Breast epithelium (tissue), 4 donors: ENCODE data around the gene FMNL3. TPM values are rescaled to one million over a fixed set of nuclear protein-coding genes. Genes with fewer than 3 reads are reported as not detected.

Experiments
- DNase-seq, 2 donors: peaks; one replicate each; pipeline ENCODE4 v3.0.0-alpha.2; 2019; ENCODE audit warnings: low spot score in 2 of 2
- H3K27ac ChIP-seq, 2 donors: fragments of 200-600 bp; sonication (generic) in 1 of 2; one replicate each; pipeline ENCODE4 v1.5.1; 2016 to 2019; ENCODE audit warnings: mild to moderate bottlenecking in 1 of 2
- H3K27me3 ChIP-seq, 2 donors: fragments of 200-600 bp; sonication (generic) in 1 of 2; one replicate each; pipeline versions ENCODE4 v1.5.1 to v1.6.0; 2017 to 2019; ENCODE audit warnings: control low read depth in 1 of 2, mild to moderate bottlenecking in 1 of 2
- H3K36me3 ChIP-seq: fragments of 200-600 bp; one replicate; pipeline ENCODE4 v1.5.1; 2019
- H3K4me1 ChIP-seq, 2 donors: fragments of 200-600 bp; sonication (generic); one replicate each; pipeline ENCODE4 v1.5.1; 2016 to 2019; ENCODE audit warnings: control low read depth in 1 of 2
- H3K4me3 ChIP-seq, 3 donors: fragments of 200-600 bp; sonication (generic); 1 replicate in 2 of 3; 2 replicates in 1 of 3; pipeline ENCODE4 v1.5.1; 2016 to 2019; ENCODE audit warnings: mild to moderate bottlenecking in 3 of 3, moderate library complexity in 2 of 3
- H3K9me3 ChIP-seq, 2 donors: fragments of 200-600 bp; sonication (generic) in 1 of 2; one replicate each; pipeline ENCODE4 v1.5.1; 2016 to 2019; ENCODE audit warnings: control low read depth in 1 of 2
- POLR2A ChIP-seq: fragments of 450-650 bp; IDR thresholded peaks from one replicate; pipeline ENCODE4 v1.6.1; 2016; ENCODE audit warnings: antibody characterized with exemption, mild to moderate bottlenecking, moderate library complexity
- POLR2AphosphoS5 ChIP-seq, 3 donors: sonication (generic); formaldehyde crosslinking; IDR thresholded peaks; one replicate each; pipeline ENCODE4 v1.6.1; 2017; ENCODE audit warnings: antibody characterized with exemption in 3 of 3
- intact Hi-C: fragments of 100-400 bp; cut with DNase I; formaldehyde crosslinking; loops from one replicate; pipeline ENCODE4 v1.15.1; 2023; ENCODE audit warnings: low total_unique reads
- total RNA-seq, 3 donors: library from RNA; depleted of rRNA; stranded (reverse); fragments of >200 nt; gene quantifications; one replicate each; pipeline ENCODE4 v1.1.0, GENCODE V29; 2016
- TF ChIP-seq, protein P1 (sequence below), 3 donors: fragments of 450-650 bp; IDR thresholded peaks; one replicate each; pipeline ENCODE4 v1.5.1; 2016 to 2017; ENCODE audit warnings: antibody characterized with exemption in 3 of 3, mild to moderate bottlenecking in 3 of 3, moderate library complexity in 3 of 3

Gene FMNL3
- total RNA-seq, 3 donors from 2014 or later: 9.8 to 13.8 (median 13.3) TPM

DNA sequence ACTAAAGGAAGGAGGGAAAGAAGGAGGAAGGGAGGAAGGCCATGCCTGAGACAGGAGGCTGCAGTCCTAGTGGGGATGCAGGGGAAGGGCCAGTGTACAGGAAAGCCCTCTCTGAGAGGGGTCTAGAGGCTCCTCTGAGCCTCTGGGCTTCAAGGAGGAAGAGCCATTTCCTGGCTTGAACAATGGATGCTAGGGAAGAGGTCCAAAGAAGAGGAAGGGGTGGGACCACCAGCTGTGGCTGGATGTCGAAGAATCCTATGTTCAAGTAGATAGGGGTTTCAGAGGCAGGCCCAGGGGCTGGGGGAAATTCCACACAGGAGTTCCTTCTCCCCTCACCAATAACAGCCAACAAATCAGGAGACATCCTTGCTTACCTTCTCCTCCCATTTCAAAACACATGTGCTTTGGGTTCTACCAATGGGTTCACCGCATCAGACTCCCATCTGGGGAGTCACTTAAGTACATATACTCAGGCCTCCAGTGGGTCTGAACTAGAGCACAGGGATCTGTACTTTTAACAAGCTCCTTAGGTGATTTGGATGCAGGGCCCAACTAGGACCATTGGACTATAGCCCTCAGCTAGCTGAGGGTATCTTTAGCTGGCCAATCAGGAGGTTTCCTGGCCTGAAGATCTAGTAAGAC is 51.5 kb downstream of the FMNL3 start:
- no peak for TF ChIP-seq POLR2A
- TF ChIP-seq POLR2AphosphoS5 (IDR thresholded peaks at IDR 0.05): no peak
- TF ChIP-seq, protein P1, sequence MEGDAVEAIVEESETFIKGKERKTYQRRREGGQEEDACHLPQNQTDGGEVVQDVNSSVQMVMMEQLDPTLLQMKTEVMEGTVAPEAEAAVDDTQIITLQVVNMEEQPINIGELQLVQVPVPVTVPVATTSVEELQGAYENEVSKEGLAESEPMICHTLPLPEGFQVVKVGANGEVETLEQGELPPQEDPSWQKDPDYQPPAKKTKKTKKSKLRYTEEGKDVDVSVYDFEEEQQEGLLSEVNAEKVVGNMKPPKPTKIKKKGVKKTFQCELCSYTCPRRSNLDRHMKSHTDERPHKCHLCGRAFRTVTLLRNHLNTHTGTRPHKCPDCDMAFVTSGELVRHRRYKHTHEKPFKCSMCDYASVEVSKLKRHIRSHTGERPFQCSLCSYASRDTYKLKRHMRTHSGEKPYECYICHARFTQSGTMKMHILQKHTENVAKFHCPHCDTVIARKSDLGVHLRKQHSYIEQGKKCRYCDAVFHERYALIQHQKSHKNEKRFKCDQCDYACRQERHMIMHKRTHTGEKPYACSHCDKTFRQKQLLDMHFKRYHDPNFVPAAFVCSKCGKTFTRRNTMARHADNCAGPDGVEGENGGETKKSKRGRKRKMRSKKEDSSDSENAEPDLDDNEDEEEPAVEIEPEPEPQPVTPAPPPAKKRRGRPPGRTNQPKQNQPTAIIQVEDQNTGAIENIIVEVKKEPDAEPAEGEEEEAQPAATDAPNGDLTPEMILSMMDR (IDR thresholded peaks at IDR 0.05): no peak
- intact Hi-C loops: loop anchor here (2.0 kb wide), 1 partner anchor 27 kb away; no protein-coding TSS in a partner anchor
- Histone ChIP-seq H3K4me3 (no peak overlapping the region), H3K27ac (no peak overlapping the region), H3K4me1 (no peaks in the 10 kb centered on the region), H3K9me3 (no peaks in the 10 kb centered on the region), H3K27me3 (no peaks in the 10 kb centered on the region), H3K36me3 (no peaks in the 10 kb centered on the region)
- DNase-seq: no peak

DNA sequence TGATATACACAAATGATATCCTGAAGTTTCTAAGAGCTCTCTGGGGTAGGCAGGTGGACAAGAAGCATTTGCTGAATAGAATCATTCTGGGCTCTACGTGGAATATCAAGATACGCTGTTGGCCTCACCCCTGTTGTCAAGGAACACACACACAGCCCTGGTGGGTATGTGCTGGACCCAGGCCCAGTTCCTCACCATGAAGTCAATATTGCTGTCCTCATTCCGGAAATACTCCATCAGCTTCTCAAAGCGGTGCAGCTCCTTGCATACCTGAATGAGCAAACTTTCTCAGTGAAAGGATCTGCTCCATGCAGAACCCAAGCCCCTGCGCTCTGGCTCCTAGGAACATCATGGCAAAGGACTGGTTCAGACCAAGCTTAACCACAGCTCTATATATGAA is 52.5 kb downstream of the FMNL3 start:
- intact Hi-C loops: loop anchor here (5.0 kb wide), 1 partner anchor 702 kb away; no protein-coding TSS in a partner anchor
- H3K4me1 ChIP-seq: no peaks in the 10 kb centered on the region
- no peaks in the 10 kb centered on the region for H3K9me3 ChIP-seq
- no peak overlapping the region for H3K27ac ChIP-seq
- TF ChIP-seq, protein P1 (IDR thresholded peaks at IDR 0.05): no peak
- TF ChIP-seq POLR2AphosphoS5 (IDR thresholded peaks at IDR 0.05) (no peak), POLR2A (no peak)
- no peaks in the 10 kb centered on the region for H3K36me3 ChIP-seq
- no peak for DNase-seq
- no peaks in the 10 kb centered on the region for H3K27me3 ChIP-seq
- H3K4me3 ChIP-seq: no peak overlapping the region

DNA sequence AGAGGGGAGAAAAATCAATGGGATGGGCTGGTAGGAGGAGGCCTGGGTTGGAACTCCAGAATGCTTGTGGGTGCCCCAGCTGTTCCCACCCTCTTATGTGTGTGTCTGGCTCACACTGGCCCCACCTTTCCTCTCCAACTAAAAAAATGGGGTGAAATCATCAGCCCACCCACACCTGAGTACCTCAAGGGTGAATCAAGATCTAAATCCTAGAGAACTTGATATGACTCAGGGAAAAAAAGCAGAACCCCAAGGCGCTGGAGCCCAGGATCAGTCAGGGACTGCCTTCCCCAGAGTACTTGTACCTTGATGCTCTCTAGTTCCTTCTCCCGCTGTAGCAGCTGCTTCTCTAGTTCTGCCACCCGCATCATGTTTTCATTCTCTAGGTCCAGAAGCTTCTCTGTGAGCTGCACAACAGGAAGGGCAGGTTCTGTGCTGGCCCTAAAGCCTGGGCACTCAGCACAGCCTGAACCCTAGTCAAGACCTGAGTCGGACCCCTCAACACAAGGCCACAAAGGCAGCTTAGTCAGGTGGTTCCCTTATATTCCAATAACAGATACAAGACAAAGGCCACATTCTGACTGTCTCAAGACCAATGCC is 54.2 kb downstream of the FMNL3 start:
- DNase-seq: no peak
- H3K27ac ChIP-seq: no peak overlapping the region
- H3K27me3 ChIP-seq: no peaks in the 10 kb centered on the region
- no peak overlapping the region for H3K4me3 ChIP-seq
- TF ChIP-seq, protein P1 (IDR thresholded peaks at IDR 0.05): no peak
- no peak for TF ChIP-seq POLR2A
- TF ChIP-seq POLR2AphosphoS5 (IDR thresholded peaks at IDR 0.05): no peak
- no peaks in the 10 kb centered on the region for H3K36me3 ChIP-seq
- intact Hi-C loops: loop anchor here (1.0 to 5.0 kb wide), 2 partner anchors 30 to 701 kb away; partner anchors contain the start of gene PRPF40B
- no peaks in the 10 kb centered on the region for H3K4me1 ChIP-seq
- H3K9me3 ChIP-seq: no peaks in the 10 kb centered on the region

DNA sequence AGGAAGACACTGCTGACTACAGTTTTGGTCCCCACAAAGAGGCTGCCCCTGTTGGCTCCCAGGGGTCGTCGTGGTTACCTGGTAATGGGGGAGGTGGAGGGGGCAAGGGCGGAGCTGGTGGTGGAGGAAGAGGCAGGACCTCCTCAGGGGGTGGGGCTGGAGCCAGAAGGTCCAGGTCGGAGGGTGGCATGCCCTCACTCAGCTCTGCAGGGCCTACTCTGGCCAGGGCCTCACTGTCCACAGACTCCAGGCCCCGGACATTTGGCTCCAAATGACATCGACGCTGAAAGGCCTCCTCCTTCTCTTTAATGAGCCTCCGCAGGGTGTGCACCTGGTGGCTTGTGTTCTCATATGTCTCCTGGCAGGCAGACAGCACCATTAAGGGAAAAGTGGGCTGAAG is 55.4 kb downstream of the FMNL3 start:
- Histone ChIP-seq H3K27me3 (no peaks in the 10 kb centered on the region), H3K27ac (no peak overlapping the region), H3K9me3 (no peaks in the 10 kb centered on the region), H3K4me3 (no peak overlapping the region), H3K4me1 (no peaks in the 10 kb centered on the region), H3K36me3 (no peaks in the 10 kb centered on the region)
- DNase-seq: no peak
- TF ChIP-seq, protein P1 (IDR thresholded peaks at IDR 0.05): no peak
- TF ChIP-seq POLR2A: no peak
- no peak for TF ChIP-seq POLR2AphosphoS5 (IDR thresholded peaks at IDR 0.05)
- intact Hi-C loops: loop anchor here (1.0 to 5.0 kb wide), 2 partner anchors 29 to 700 kb away; partner anchors contain the start of gene PRPF40B

DNA sequence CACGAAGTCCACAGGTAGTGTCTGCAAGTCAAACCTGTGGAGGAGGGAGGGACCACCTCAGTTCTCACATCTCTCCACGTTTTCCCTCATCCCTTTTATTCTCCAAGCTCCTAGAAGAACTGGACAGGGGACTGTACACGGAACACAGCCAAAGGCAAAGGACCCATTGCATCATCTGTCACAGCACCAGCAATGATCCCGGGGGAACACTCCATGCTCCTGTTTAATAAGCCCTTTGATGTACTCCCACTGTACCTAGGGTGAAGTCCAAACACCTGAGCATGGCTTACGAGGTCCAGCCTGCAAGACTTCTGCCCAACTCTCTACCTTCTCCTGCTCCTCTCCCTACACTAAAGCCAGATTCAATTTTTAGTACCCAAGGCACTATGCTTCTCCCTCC is 57.3 kb downstream of the FMNL3 start:
- TF ChIP-seq, protein P1 (IDR thresholded peaks at IDR 0.05): no peak
- no peak for TF ChIP-seq POLR2A
- no peak for TF ChIP-seq POLR2AphosphoS5 (IDR thresholded peaks at IDR 0.05)
- Histone ChIP-seq H3K4me3 (no peak overlapping the region), H3K9me3 (no peaks in the 10 kb centered on the region), H3K27me3 (no peaks in the 10 kb centered on the region), H3K4me1 (no peaks in the 10 kb centered on the region), H3K36me3 (no peaks in the 10 kb centered on the region), H3K27ac (no peak overlapping the region)
- intact Hi-C loops: loop anchor here (5.0 kb wide), 1 partner anchor 698 kb away; no protein-coding TSS in a partner anchor
- no peak for DNase-seq
